Keratinocyte (primary cell): ENCODE measurements around the gene LONP2. TPM values are rescaled to one million over a fixed set of nuclear protein-coding genes. Genes with fewer than 3 reads are reported as not detected.

Experiments
- DNase-seq: peaks from one replicate; pipeline ENCODE4 v3.0.0-alpha.2; 2011; ENCODE audit warnings: low read depth, missing footprints, low spot score
- FAIRE-seq: peaks from 2 replicates; lab custom pipeline; 2011; peaks lifted over from hg19 to GRCh38; lab: Jason Lieb, UNC
- H2AFZ ChIP-seq: 2 replicates; pipeline ENCODE4 v1.6.0; 2012; ENCODE audit warnings: low read length, control low read depth, inconsistent platforms; ENCODE audit not compliant: control insufficient read depth
- H3K27ac ChIP-seq: 2 replicates; pipeline ENCODE4 v1.5.1; 2011; ENCODE audit warnings: low read length; ENCODE audit not compliant: control insufficient read depth, insufficient read depth
- H3K27me3 ChIP-seq: 3 replicates; pipeline ENCODE4 v1.6.0; 2011; ENCODE audit warnings: low read length; ENCODE audit not compliant: control insufficient read depth, insufficient read depth; ENCODE audit errors: extremely low read depth
- H3K36me3 ChIP-seq, 2 experiments: 2 replicates in 1 of 2; 3 replicates in 1 of 2; pipeline ENCODE4 v1.5.1; 2011; ENCODE audit warnings: low read length in 2 of 2, mild to moderate bottlenecking in 1 of 2; ENCODE audit not compliant: control insufficient read depth in 2 of 2, insufficient read depth in 2 of 2; ENCODE audit errors: extremely low read depth in 1 of 2
- H3K4me1 ChIP-seq: 3 replicates; pipeline ENCODE4 v1.5.1; 2011; ENCODE audit warnings: low read length; ENCODE audit not compliant: control insufficient read depth, insufficient read depth; ENCODE audit errors: extremely low read depth
- H3K4me2 ChIP-seq: 3 replicates; pipeline ENCODE4 v1.6.0; 2011; ENCODE audit warnings: low read depth, low read length; ENCODE audit not compliant: control insufficient read depth, insufficient read depth; ENCODE audit errors: extremely low read depth
- H3K4me3 ChIP-seq, 3 experiments: fragments of 200-600 bp in 1 of 3; sonication (generic) in 1 of 3; 2 replicates in 2 of 3; 3 replicates in 1 of 3; pipeline ENCODE4 v1.5.1; 2011 to 2016; ENCODE audit warnings: low read length in 3 of 3, mild to moderate bottlenecking in 3 of 3, control low read depth in 2 of 3, inconsistent platforms in 1 of 3, low read depth in 1 of 3, mixed read lengths in 1 of 3, mixed run types in 1 of 3, moderate library complexity in 1 of 3; ENCODE audit not compliant: control insufficient read depth in 2 of 3, insufficient read depth in 2 of 3; ENCODE audit errors: extremely low read depth in 1 of 3
- H3K79me2 ChIP-seq: 2 replicates; pipeline ENCODE4 v1.6.0; 2012; ENCODE audit warnings: low read length; ENCODE audit not compliant: control insufficient read depth, insufficient read depth
- H3K9ac ChIP-seq: 3 replicates; pipeline ENCODE4 v1.6.0; 2011; ENCODE audit warnings: low read length; ENCODE audit not compliant: control insufficient read depth, insufficient read depth; ENCODE audit errors: extremely low read depth
- H3K9me1 ChIP-seq: 3 replicates; pipeline ENCODE4 v1.6.0; 2011; ENCODE audit warnings: low read length; ENCODE audit not compliant: control insufficient read depth, insufficient read depth; ENCODE audit errors: extremely low read depth
- H3K9me3 ChIP-seq: 2 replicates; pipeline ENCODE4 v1.5.1; 2012; ENCODE audit warnings: low read depth, low read length; ENCODE audit not compliant: control insufficient read depth
- H4K20me1 ChIP-seq: 3 replicates; pipeline ENCODE4 v1.6.0; 2011; ENCODE audit warnings: low read length; ENCODE audit not compliant: control insufficient read depth, insufficient read depth; ENCODE audit errors: extremely low read depth
- CTCF ChIP-seq, 3 experiments: IDR thresholded peaks in 1 of 3; conservative IDR thresholded peaks in 1 of 3; optimal IDR thresholded peaks in 1 of 3; 2 replicates in 2 of 3; 3 replicates in 1 of 3; pipeline versions ENCODE3 to v1.5.1; 2011; ENCODE audit warnings: low read length in 3 of 3, mild to moderate bottlenecking in 3 of 3, moderate library complexity in 2 of 3, control low read depth in 1 of 3, inconsistent platforms in 1 of 3; ENCODE audit not compliant: insufficient read depth in 2 of 3; ENCODE audit errors: extremely low read depth in 1 of 3
- EZH2 ChIP-seq: IDR thresholded peaks from one replicate; pipeline ENCODE4 v1.6.1; 2012; ENCODE audit warnings: inconsistent platforms, mild to moderate bottlenecking, low read length, moderate library complexity
- dilution Hi-C: fragments of 300-500 bp; cut with MboI; formaldehyde crosslinking; loops from one replicate; pipeline ENCODE4 v1.7.0; 2020; ENCODE audit warnings: low sequenced_read_pairs; ENCODE audit not compliant: extremely low pct_ligation_motif_present
- polyA plus RNA-seq, 5 experiments: library from polyadenylated mRNA; depleted of rRNA in 3 of 5; stranded (reverse) in 3 of 5; stranded (forward) in 1 of 5; unstranded in 1 of 5; fragments of >200 nt; gene quantifications; 1 replicate in 1 of 5; 2 replicates in 3 of 5; 3 replicates in 1 of 5; pipeline versions ENCODE4 v1.2.1 to v1.2.3, GENCODE V29; 2011 to 2012; ENCODE audit warnings: missing spikeins in 2 of 5, low read depth in 1 of 5, low replicate concordance in 1 of 5

LONP2 gene
- polyA plus RNA-seq, 1 donor (not counting 4 experiments of a cell fraction or from before 2014, with no cell fraction given): 49.4 TPM

- Histone ChIP-seq H3K4me3 (no peak overlapping the region), H3K9ac (no peak overlapping the region), H3K4me2 (no peak overlapping the region), H3K36me3 (peaks cover 4 to 8% of the 10 kb centered on the region in 2 experiments), H3K27me3 (no peaks in the 10 kb centered on the region), H3K9me1 (no peaks in the 10 kb centered on the region), H3K9me3 (no peaks in the 10 kb centered on the region), H3K79me2 (no peaks in the 10 kb centered on the region), H3K4me1 (no peaks in the 10 kb centered on the region), H2AFZ (no peak overlapping the region), H4K20me1 (no peaks in the 10 kb centered on the region), H3K27ac (no peak overlapping the region)
- no peak for FAIRE-seq
- TF ChIP-seq CTCF (optimal IDR thresholded peaks at IDR 0.05 in 1 of 3, IDR thresholded peaks at IDR 0.05 in 1 of 3, conservative IDR thresholded peaks at IDR 0.05 in 1 of 3; ENCODE audit: extremely low read depth in 1 of 3, insufficient read depth in 2 of 3, low read length in 3 of 3) (no peak), EZH2 (no peak)
- dilution Hi-C loops: no loop called here
- DNase-seq: no peak
Observed at GRCh38 chr16:48274476-48274875, 30.4 kb downstream of the LONP2 start.

GRCh38 chr16:48276102-48276501 lies 32.0 kb downstream of the LONP2 start:
- no peak overlapping the region for H3K9ac ChIP-seq
- H3K36me3 ChIP-seq: peaks cover 2 to 4% of the 10 kb centered on the region in 2 experiments
- no peaks in the 10 kb centered on the region for H3K27me3 ChIP-seq
- no peak overlapping the region for H3K4me3 ChIP-seq
- H3K9me3 ChIP-seq: no peaks in the 10 kb centered on the region
- no peak overlapping the region for H3K27ac ChIP-seq
- DNase-seq (no peak), FAIRE-seq (no peak)
- H3K79me2 ChIP-seq: no peaks in the 10 kb centered on the region
- H4K20me1 ChIP-seq: no peaks in the 10 kb centered on the region
- dilution Hi-C loops: no loop called here
- no peaks in the 10 kb centered on the region for H3K4me1 ChIP-seq
- no peak overlapping the region for H3K4me2 ChIP-seq
- H2AFZ ChIP-seq: no peak overlapping the region
- H3K9me1 ChIP-seq: no peaks in the 10 kb centered on the region
- TF ChIP-seq CTCF (optimal IDR thresholded peaks at IDR 0.05 in 1 of 3, IDR thresholded peaks at IDR 0.05 in 1 of 3, conservative IDR thresholded peaks at IDR 0.05 in 1 of 3; ENCODE audit: extremely low read depth in 1 of 3, insufficient read depth in 2 of 3, low read length in 3 of 3): no peak
- no peak for TF ChIP-seq EZH2
